Measurements from ENCODE around the gene UBE2C. TPM values are rescaled to one million over a fixed set of nuclear protein-coding genes. Genes with fewer than 3 reads are reported as not detected.

Gene UBE2C
- total RNA-seq, 1 donor from 2014 or later, result 447 TPM

- TF ChIP-seq, protein P1, sequence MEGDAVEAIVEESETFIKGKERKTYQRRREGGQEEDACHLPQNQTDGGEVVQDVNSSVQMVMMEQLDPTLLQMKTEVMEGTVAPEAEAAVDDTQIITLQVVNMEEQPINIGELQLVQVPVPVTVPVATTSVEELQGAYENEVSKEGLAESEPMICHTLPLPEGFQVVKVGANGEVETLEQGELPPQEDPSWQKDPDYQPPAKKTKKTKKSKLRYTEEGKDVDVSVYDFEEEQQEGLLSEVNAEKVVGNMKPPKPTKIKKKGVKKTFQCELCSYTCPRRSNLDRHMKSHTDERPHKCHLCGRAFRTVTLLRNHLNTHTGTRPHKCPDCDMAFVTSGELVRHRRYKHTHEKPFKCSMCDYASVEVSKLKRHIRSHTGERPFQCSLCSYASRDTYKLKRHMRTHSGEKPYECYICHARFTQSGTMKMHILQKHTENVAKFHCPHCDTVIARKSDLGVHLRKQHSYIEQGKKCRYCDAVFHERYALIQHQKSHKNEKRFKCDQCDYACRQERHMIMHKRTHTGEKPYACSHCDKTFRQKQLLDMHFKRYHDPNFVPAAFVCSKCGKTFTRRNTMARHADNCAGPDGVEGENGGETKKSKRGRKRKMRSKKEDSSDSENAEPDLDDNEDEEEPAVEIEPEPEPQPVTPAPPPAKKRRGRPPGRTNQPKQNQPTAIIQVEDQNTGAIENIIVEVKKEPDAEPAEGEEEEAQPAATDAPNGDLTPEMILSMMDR (conservative IDR thresholded peaks at IDR 0.05; ENCODE audit: low read depth, low read length), result no peak
- no peak for DNase-seq (ENCODE audit: low read depth)
- no peak overlapping the region for H3K4me3 ChIP-seq (ENCODE audit: low read depth, low read length)
Measured at GRCh38 chr20:45816951-45817350, 4.5 kb downstream of the UBE2C start.

DNA sequence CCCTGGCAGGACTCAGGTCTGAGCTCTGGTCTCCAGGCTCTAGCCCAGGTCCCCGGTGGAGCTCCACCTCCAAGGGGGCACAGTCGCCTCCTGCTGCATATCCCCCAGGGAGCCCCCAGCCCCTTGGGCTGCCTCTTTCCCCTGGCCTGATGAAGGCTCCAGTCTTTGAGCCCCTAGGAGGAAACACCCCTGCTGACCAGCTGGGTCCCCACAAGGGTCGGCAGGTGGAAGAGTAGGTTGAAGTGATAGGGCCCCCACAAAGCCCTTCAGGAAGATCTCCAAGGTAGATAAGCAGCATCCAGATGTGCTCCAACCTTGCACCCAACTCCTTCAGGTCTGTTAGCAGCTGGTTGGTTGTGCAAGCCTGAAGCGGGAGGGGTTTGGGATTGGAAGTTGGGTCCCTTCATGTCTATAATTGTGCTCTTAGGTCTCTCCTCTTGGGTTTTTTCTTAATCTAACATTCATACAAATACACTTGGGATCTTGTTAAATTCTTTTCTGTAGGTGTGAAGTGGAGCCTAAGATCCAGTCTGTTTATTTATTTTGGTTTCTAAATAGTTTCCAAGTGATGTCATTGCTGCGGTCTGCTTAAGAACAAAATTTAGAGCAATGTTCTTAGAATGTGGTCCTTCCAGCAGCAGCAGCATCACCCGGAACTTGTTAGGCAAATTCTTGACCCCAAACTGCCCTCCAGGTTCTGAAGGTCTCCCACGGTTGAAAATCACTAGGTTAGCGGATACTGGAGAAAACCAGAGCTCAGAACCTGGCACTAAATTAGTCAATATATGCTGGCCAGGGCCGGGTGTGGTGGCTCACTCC lies 5.1 kb downstream of the UBE2C start:
- TF ChIP-seq, protein P1 (conservative IDR thresholded peaks at IDR 0.05; ENCODE audit: low read depth, low read length), result no peak
- H3K4me3 ChIP-seq (ENCODE audit: low read depth, low read length), result no peak overlapping the region
- peak; percentile 27 for DNase-seq (ENCODE audit: low read depth)

DNA sequence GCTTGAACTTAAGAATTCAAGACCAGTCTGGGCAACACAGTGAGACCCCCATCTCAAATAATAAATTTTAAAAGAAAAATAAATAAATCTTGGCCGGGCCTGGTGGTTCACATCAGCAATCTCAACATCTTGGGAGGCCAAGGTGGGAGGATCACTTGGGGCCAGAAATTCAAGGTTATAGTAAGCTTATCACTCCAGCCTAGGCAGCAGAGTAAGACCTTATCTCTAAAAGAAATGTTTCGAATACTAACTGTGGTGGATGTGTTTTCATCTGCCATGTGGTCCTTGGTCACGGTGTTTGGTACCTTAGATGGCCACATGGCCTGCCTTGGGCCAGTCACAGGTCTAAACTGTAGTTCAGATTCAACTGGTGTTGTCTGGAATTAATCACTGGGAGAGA lies 5.8 kb downstream of the UBE2C start:
- H3K4me3 ChIP-seq (ENCODE audit: low read depth, low read length), result no peak overlapping the region
- TF ChIP-seq, protein P1 (conservative IDR thresholded peaks at IDR 0.05; ENCODE audit: low read depth, low read length), result no peak
- DNase-seq (ENCODE audit: low read depth), result no peak

- DNase-seq (ENCODE audit: low read depth), result no peak
- TF ChIP-seq, protein P1 (conservative IDR thresholded peaks at IDR 0.05; ENCODE audit: low read depth, low read length), result no peak
- H3K4me3 ChIP-seq (ENCODE audit: low read depth, low read length), result no peak overlapping the region
Measured at GRCh38 chr20:45819466-45819865, 7.0 kb downstream of the UBE2C start.

DNA sequence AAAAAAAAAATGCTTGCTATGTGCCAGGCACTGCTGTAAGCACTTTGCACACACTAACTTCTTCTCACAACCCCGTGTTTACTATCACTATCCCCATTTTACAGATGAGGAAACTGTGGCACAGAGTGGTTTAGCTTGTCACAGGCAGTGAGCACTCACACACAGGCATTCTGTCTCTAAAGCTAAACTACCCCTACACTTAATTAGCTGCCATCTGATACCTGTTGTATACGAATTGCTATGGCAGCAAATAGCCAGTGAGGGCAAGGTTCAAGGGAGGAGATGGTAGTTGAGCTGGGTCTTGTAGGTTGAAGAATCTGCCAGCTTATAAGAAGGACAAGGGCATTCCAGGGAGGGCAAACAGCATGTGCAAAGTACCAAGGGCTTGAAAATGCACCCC lies 9.5 kb downstream of the UBE2C start:
- no peak overlapping the region for H3K4me3 ChIP-seq (ENCODE audit: low read depth, low read length)
- TF ChIP-seq, protein P1 (conservative IDR thresholded peaks at IDR 0.05; ENCODE audit: low read depth, low read length), result no peak
- DNase-seq (ENCODE audit: low read depth), result no peak

DNA sequence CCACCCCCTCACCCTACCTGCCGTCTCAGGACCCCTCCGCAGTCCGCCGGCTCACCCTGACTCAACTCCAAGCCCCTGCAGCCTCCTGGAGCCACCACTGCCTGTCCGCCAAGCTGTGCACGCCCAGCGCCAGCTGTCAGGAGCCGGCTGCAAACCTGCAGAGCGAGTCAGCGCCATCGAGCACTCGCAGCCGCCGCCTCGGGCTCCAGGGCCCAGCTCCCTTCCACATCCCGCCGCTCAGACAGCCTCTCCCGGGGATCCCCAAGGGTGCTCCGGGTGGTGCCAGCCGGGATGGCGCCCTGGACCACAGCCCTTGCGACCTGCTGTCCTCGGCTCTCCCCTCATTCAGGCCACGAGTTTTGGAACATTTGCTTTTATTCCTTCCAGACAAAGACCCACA lies 10.4 kb downstream of the UBE2C start:
- H3K4me3 ChIP-seq (ENCODE audit: low read depth, low read length), result no peak overlapping the region
- TF ChIP-seq, protein P1 (conservative IDR thresholded peaks at IDR 0.05; ENCODE audit: low read depth, low read length), result no peak
- no peak for DNase-seq (ENCODE audit: low read depth)
